H9 (cell line): ENCODE results near the gene KLF6. TPM values are rescaled to one million over a fixed set of nuclear protein-coding genes. Genes with fewer than 3 reads are reported as not detected.

ENCODE experiments used
- DNase-seq: peaks from one replicate; pipeline ENCODE4 v3.0.0-alpha.2; 2017
- H2AFZ ChIP-seq: one replicate; pipeline ENCODE4 v1.6.1; 2013; ENCODE audit warnings: mild to moderate bottlenecking, low read length, control low read depth, moderate library complexity
- H2AK5ac ChIP-seq: 2 replicates; pipeline ENCODE4 v1.6.1; 2013; ENCODE audit warnings: low read length, control low read depth, mixed read lengths; ENCODE audit not compliant: insufficient read length
- H2BK120ac ChIP-seq: one replicate; pipeline ENCODE4 v1.6.1; 2013; ENCODE audit warnings: low read depth, mild to moderate bottlenecking, low read length, control low read depth, inconsistent platforms; ENCODE audit not compliant: poor library complexity, severe bottlenecking
- H2BK12ac ChIP-seq: 2 replicates; pipeline ENCODE4 v1.6.1; 2013; ENCODE audit warnings: low read length, control low read depth, mixed read lengths, low read depth; ENCODE audit not compliant: insufficient read length
- H2BK15ac ChIP-seq: 2 replicates; pipeline ENCODE4 v1.6.1; 2013; ENCODE audit warnings: low read depth, low read length, control low read depth
- H2BK20ac ChIP-seq: one replicate; pipeline ENCODE4 v1.6.1; 2013; ENCODE audit warnings: low read depth, mild to moderate bottlenecking, low read length, control low read depth, inconsistent platforms; ENCODE audit not compliant: poor library complexity, severe bottlenecking
- H2BK5ac ChIP-seq: 2 replicates; pipeline ENCODE4 v1.6.1; 2013; ENCODE audit warnings: low read length, control low read depth, mixed read lengths; ENCODE audit not compliant: insufficient read length
- H3K14ac ChIP-seq: 2 replicates; pipeline ENCODE4 v1.6.1; 2013; ENCODE audit warnings: low read length, control low read depth; ENCODE audit not compliant: insufficient read depth
- H3K18ac ChIP-seq: 2 replicates; pipeline ENCODE4 v1.6.1; 2013; ENCODE audit warnings: low read depth, mild to moderate bottlenecking, mixed read lengths, low read length, control low read depth; ENCODE audit not compliant: insufficient read length
- H3K23ac ChIP-seq: 2 replicates; pipeline ENCODE4 v1.6.1; 2013; ENCODE audit warnings: low read length, control low read depth, mixed read lengths, low read depth; ENCODE audit not compliant: insufficient read length
- H3K23me2 ChIP-seq: 2 replicates; pipeline ENCODE4 v1.6.1; 2013; ENCODE audit warnings: low read depth, mild to moderate bottlenecking, mixed read lengths, low read length, control low read depth; ENCODE audit not compliant: insufficient read length, poor library complexity, severe bottlenecking
- H3K27ac ChIP-seq: 2 replicates; pipeline ENCODE4 v1.5.1; 2013; ENCODE audit warnings: low read length, control low read depth, mixed read lengths, low read depth; ENCODE audit not compliant: insufficient read length
- H3K27me3 ChIP-seq: 2 replicates; pipeline ENCODE4 v1.6.1; 2013; ENCODE audit warnings: low read length, control low read depth, inconsistent platforms; ENCODE audit not compliant: insufficient read depth
- H3K4ac ChIP-seq: 2 replicates; pipeline ENCODE4 v1.6.1; 2013; ENCODE audit warnings: low read depth, mild to moderate bottlenecking, control low read depth, inconsistent platforms, low read length, moderate library complexity
- H3K4me1 ChIP-seq: 2 replicates; pipeline ENCODE4 v1.6.1; 2013; ENCODE audit warnings: low read length, control low read depth, inconsistent platforms; ENCODE audit not compliant: insufficient read depth
- H3K4me2 ChIP-seq: 2 replicates; pipeline ENCODE4 v1.6.1; 2013; ENCODE audit warnings: low read length, control low read depth, mixed read lengths; ENCODE audit not compliant: insufficient read length, insufficient read depth
- H3K56ac ChIP-seq: 2 replicates; pipeline ENCODE4 v1.6.1; 2013; ENCODE audit warnings: low read depth, mild to moderate bottlenecking, mixed read lengths, low read length, control low read depth; ENCODE audit not compliant: insufficient read length
- H3K79me1 ChIP-seq: 2 replicates; pipeline ENCODE4 v1.6.1; 2013; ENCODE audit warnings: low read depth, mild to moderate bottlenecking, moderate library complexity, low read length, control low read depth, inconsistent platforms; ENCODE audit not compliant: insufficient read depth, poor library complexity, severe bottlenecking
- H3K79me2 ChIP-seq: 2 replicates; pipeline ENCODE4 v1.6.1; 2013; ENCODE audit warnings: low read length, control low read depth, inconsistent platforms; ENCODE audit not compliant: insufficient read depth
- H3K9ac ChIP-seq: 2 replicates; pipeline ENCODE4 v1.6.1; 2013; ENCODE audit warnings: low read length, control low read depth, mixed read lengths; ENCODE audit not compliant: insufficient read length; ENCODE audit errors: extremely low read depth
- H3K9me3 ChIP-seq: one replicate; pipeline ENCODE4 v1.6.1; 2013; ENCODE audit warnings: low read depth, low read length, inconsistent platforms; ENCODE audit not compliant: control insufficient read depth
- H3T11ph ChIP-seq: one replicate; pipeline ENCODE4 v1.6.1; 2013; ENCODE audit warnings: mild to moderate bottlenecking, low read length, control low read depth, inconsistent platforms
- H4K20me1 ChIP-seq: one replicate; pipeline ENCODE4 v1.6.1; 2013; ENCODE audit not compliant: control insufficient read depth, insufficient read length, insufficient read depth
- H4K5ac ChIP-seq: 2 replicates; pipeline ENCODE4 v1.6.1; 2013; ENCODE audit warnings: low read depth, mild to moderate bottlenecking, mixed read lengths, low read length, control low read depth; ENCODE audit not compliant: insufficient read length
- H4K8ac ChIP-seq: replicated peaks from 2 replicates; pipeline ENCODE4 v1.6.1; 2013; ENCODE audit warnings: low read length, control low read depth, mixed read lengths, low read depth; ENCODE audit not compliant: insufficient read length
- H4K91ac ChIP-seq: 2 replicates; pipeline ENCODE4 v1.6.1; 2013; ENCODE audit warnings: low read depth, mild to moderate bottlenecking, moderate library complexity, mixed read lengths, low read length, control low read depth; ENCODE audit not compliant: insufficient read length
- H3K27ac Mint-ChIP-seq, 3 experiments: 2 replicates in 2 of 3; 3 replicates in 1 of 3; pipeline ENCODE4 v1.8.0; 2020 to 2021; ENCODE audit warnings: mixed read lengths in 3 of 3, mild to moderate bottlenecking in 1 of 3, moderate library complexity in 1 of 3
- H3K27me3 Mint-ChIP-seq: 2 replicates; pipeline ENCODE4 v1.8.0; 2021; ENCODE audit warnings: low read depth, mild to moderate bottlenecking, moderate library complexity, mixed read lengths
- H3K36me3 Mint-ChIP-seq, 3 experiments: 2 replicates in 2 of 3; 3 replicates in 1 of 3; pipeline ENCODE4 v1.8.0; 2020 to 2021; ENCODE audit warnings: low read depth in 3 of 3, mixed read lengths in 3 of 3; ENCODE audit not compliant: insufficient read depth in 1 of 3
- H3K4me1 Mint-ChIP-seq, 2 experiments: 2 replicates each; pipeline ENCODE4 v1.8.0; 2020; ENCODE audit warnings: mixed read lengths in 2 of 2
- H3K4me3 Mint-ChIP-seq, 2 experiments: 2 replicates in 1 of 2; 3 replicates in 1 of 2; pipeline ENCODE4 v1.8.0; 2020 to 2021; ENCODE audit warnings: mild to moderate bottlenecking in 2 of 2, mixed read lengths in 2 of 2, moderate library complexity in 1 of 2
- H3K9me3 Mint-ChIP-seq, 2 experiments: 2 replicates in 1 of 2; 3 replicates in 1 of 2; pipeline ENCODE4 v1.8.0; 2020; ENCODE audit warnings: mild to moderate bottlenecking in 2 of 2, mixed read lengths in 2 of 2, moderate library complexity in 1 of 2
- CTCF ChIP-seq: fragments of 200-600 bp; sonication (generic); conservative IDR thresholded peaks from 3 replicates; pipeline ENCODE4 v1.8.0; 2021; ENCODE audit warnings: antibody characterized with exemption, mild to moderate bottlenecking
- WGBS: extraction: QIAGEN DNeasy Blood & Tissue Kit; methylation state at CpG from one replicate; pipeline ENCODE4 v1.1.7; 2013; ENCODE audit warnings: missing lambda C conversion rate, low lambda C conversion rate, mixed read lengths; ENCODE audit not compliant: insufficient read length; ENCODE audit errors: extremely low coverage; 5-methylcytosine and 5-hydroxymethylcytosine counted together
- total RNA-seq: library from RNA; stranded (reverse); gene quantifications from 2 replicates; pipeline ENCODE4 v1.2.1, GENCODE V29; 2021

Gene KLF6
- total RNA-seq, 1 experiment from 2014 or later = 19.3 TPM

- no peaks in the 10 kb centered on the region for H3K23me2 ChIP-seq
- Mint-ChIP-seq H3K27ac (no peak overlapping the region), H3K36me3 (0 out of 7 replicates have a peak, but pooled peaks cover 0 to 2% (median 0%) of the 10 kb centered on the region in 3 experiments), H3K27me3 (no peaks in the 10 kb centered on the region; the same call in 1 of the 2 replicates), H3K9me3 (peaks cover 5 to 7% of the 10 kb centered on the region in 2 experiments; a peak in 3 of 5 replicates), H3K4me1 (peaks cover 13 to 14% of the 10 kb centered on the region in 2 experiments), H3K4me3 (no peak overlapping the region)
- H2BK20ac ChIP-seq = no peak overlapping the region
- H4K91ac ChIP-seq = no peak overlapping the region
- no peak overlapping the region for H3K27ac ChIP-seq
- H3K14ac ChIP-seq = no peak overlapping the region
- no peak overlapping the region for H3K18ac ChIP-seq
- DNase-seq = no peak
- no peak overlapping the region for H2AFZ ChIP-seq
- H3K4ac ChIP-seq = no peak overlapping the region
- no peak overlapping the region for H2BK12ac ChIP-seq
- H3K79me1 ChIP-seq = no peaks in the 10 kb centered on the region
- H3K56ac ChIP-seq = no peak overlapping the region
- H2BK120ac ChIP-seq = no peak overlapping the region
- H4K20me1 ChIP-seq = no peaks in the 10 kb centered on the region
- H3T11ph ChIP-seq = no peak overlapping the region
- H4K8ac ChIP-seq = no peak overlapping the region
- no peak overlapping the region for H4K5ac ChIP-seq
- H3K27me3 ChIP-seq = no peaks in the 10 kb centered on the region
- no peak overlapping the region for H2AK5ac ChIP-seq
- H3K79me2 ChIP-seq = no peaks in the 10 kb centered on the region
- H2BK5ac ChIP-seq = no peak overlapping the region
- WGBS = no CpG with 5 or more reads among the region's 5 CpGs
- no peak overlapping the region for H3K9ac ChIP-seq
- no peak overlapping the region for H3K4me2 ChIP-seq
- TF ChIP-seq CTCF = no peak
- H3K23ac ChIP-seq = no peak overlapping the region
- H3K4me1 ChIP-seq = no peaks in the 10 kb centered on the region
- no peak overlapping the region for H2BK15ac ChIP-seq
- no peaks in the 10 kb centered on the region for H3K9me3 ChIP-seq
Measured at GRCh38 chr10:3800586-3800985, 15.6 kb upstream of the KLF6 start.
